Osteocyte (in vitro differentiated cells): Measurements from ENCODE around the gene CPLX1. TPM values are rescaled to one million over a fixed set of nuclear protein-coding genes. Genes with fewer than 3 reads are reported as not detected.

Experiments used
- DNase-seq: peaks from one replicate; pipeline ENCODE4 v3.0.0; 2021; ENCODE audit warnings: mixed read lengths; ENCODE audit not compliant: unreplicated experiment; ENCODE audit errors: extremely low spot score
- H3K27ac Mint-ChIP-seq: one replicate; pipeline ENCODE4 v1.8.0; 2021; ENCODE audit warnings: mild to moderate bottlenecking, mixed read lengths; ENCODE audit not compliant: unreplicated experiment
- H3K27me3 Mint-ChIP-seq: one replicate; pipeline ENCODE4 v1.8.0; 2021; ENCODE audit warnings: mixed read lengths; ENCODE audit not compliant: unreplicated experiment
- H3K36me3 Mint-ChIP-seq: one replicate; pipeline ENCODE4 v1.8.0; 2021; ENCODE audit warnings: mixed read lengths; ENCODE audit not compliant: unreplicated experiment
- H3K4me1 Mint-ChIP-seq: one replicate; pipeline ENCODE4 v1.8.0; 2021; ENCODE audit warnings: mixed read lengths; ENCODE audit not compliant: unreplicated experiment
- H3K4me3 Mint-ChIP-seq: one replicate; pipeline ENCODE4 v1.8.0; 2021; ENCODE audit warnings: mild to moderate bottlenecking, moderate library complexity, mixed read lengths; ENCODE audit not compliant: unreplicated experiment
- H3K9me3 Mint-ChIP-seq: one replicate; pipeline ENCODE4 v1.8.0; 2021; ENCODE audit warnings: mixed read lengths; ENCODE audit not compliant: unreplicated experiment
- total RNA-seq: library from RNA; stranded (reverse); gene quantifications from 2 replicates; pipeline ENCODE4 v1.2.1, GENCODE V29; 2021
- TF ChIP-seq, protein P1 (sequence below): fragments of 200-600 bp; sonication (generic); IDR thresholded peaks from 2 replicates; pipeline ENCODE4 v1.5.0; 2021; ENCODE audit warnings: antibody characterized with exemption, mild to moderate bottlenecking, moderate library complexity

The CPLX1 gene
- total RNA-seq, 1 donor from 2014 or later, result not detected

DNA sequence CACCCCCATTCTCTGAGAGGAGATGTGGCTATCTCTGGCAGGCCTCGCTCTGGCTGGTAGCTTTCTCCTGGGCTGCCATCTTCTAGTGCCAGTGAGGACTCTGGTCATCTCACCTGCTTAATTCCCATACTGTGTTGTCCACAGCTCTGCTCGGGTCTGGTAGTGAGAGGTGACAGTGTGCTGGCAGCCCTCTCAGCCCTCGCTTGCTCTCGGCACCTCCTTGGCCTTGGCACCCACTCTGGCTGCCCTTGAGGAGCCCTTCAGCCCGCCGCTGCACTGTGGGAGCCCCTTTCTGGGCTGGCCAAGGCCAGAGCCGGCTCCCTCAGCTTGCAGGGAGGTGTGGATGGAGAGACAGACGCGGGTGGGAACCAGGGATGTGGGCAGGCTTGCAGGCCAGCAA lies 52.7 kb downstream of the CPLX1 start:
- no peaks in the 10 kb centered on the region for H3K27me3 Mint-ChIP-seq
- no peak overlapping the region for H3K27ac Mint-ChIP-seq
- H3K4me3 Mint-ChIP-seq, result no peak overlapping the region
- peaks cover 27% of the 10 kb centered on the region for H3K4me1 Mint-ChIP-seq
- peaks cover 39% of the 10 kb centered on the region for H3K36me3 Mint-ChIP-seq
- TF ChIP-seq, protein P1, sequence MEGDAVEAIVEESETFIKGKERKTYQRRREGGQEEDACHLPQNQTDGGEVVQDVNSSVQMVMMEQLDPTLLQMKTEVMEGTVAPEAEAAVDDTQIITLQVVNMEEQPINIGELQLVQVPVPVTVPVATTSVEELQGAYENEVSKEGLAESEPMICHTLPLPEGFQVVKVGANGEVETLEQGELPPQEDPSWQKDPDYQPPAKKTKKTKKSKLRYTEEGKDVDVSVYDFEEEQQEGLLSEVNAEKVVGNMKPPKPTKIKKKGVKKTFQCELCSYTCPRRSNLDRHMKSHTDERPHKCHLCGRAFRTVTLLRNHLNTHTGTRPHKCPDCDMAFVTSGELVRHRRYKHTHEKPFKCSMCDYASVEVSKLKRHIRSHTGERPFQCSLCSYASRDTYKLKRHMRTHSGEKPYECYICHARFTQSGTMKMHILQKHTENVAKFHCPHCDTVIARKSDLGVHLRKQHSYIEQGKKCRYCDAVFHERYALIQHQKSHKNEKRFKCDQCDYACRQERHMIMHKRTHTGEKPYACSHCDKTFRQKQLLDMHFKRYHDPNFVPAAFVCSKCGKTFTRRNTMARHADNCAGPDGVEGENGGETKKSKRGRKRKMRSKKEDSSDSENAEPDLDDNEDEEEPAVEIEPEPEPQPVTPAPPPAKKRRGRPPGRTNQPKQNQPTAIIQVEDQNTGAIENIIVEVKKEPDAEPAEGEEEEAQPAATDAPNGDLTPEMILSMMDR, result no peak
- H3K9me3 Mint-ChIP-seq, result no peaks in the 10 kb centered on the region
- DNase-seq, result no peak

DNA sequence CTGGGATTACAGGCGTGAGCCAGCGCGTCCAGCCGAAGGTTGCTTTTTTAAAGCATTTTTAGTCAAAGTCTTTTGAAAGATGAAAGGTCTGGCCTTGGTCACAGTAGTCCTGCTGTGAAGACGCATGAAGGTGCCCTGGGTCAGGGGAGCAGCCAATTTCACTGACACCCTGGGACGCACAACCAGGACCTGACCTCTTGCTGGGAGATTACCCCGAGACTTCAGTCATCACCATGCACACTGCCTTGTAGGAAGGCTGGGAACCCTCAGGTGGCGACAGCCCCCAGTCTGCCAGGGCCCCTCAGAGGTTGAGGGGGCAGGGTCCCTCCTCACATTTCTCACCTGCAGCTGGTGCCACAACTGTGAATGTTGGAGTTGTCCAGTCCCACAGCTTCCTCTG lies 53.2 kb downstream of the CPLX1 start:
- DNase-seq, result no peak
- H3K9me3 Mint-ChIP-seq, result no peaks in the 10 kb centered on the region
- peaks cover 38% of the 10 kb centered on the region for H3K36me3 Mint-ChIP-seq
- H3K27ac Mint-ChIP-seq, result no peak overlapping the region
- H3K4me1 Mint-ChIP-seq, result peaks cover 22% of the 10 kb centered on the region
- no peak overlapping the region for H3K4me3 Mint-ChIP-seq
- no peaks in the 10 kb centered on the region for H3K27me3 Mint-ChIP-seq
- TF ChIP-seq, protein P1, result no peak

DNA sequence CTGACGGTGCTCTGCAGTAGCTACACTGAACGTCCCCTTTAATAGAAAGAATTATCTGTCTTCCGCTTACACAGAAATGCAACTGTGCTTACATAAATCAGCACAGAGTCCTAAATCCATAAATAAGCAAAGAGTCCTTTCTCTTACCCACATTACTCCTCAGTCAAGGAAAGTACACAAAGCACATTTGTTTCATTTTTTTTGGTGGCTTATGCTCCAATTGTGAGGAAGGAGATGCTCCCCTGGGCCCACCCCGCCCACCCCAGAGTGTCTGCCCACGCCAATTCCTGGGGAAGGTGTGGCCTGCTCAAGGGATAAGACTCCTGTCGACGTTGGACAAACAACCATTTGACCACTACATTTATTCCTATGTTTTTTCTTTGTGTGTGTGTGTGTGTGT lies 53.8 kb downstream of the CPLX1 start:
- no peaks in the 10 kb centered on the region for H3K27me3 Mint-ChIP-seq
- no peaks in the 10 kb centered on the region for H3K9me3 Mint-ChIP-seq
- TF ChIP-seq, protein P1, result no peak
- H3K4me3 Mint-ChIP-seq, result no peak overlapping the region
- no peak for DNase-seq
- peaks cover 20% of the 10 kb centered on the region for H3K4me1 Mint-ChIP-seq
- peak overlapping the region; percentile 34 for H3K27ac Mint-ChIP-seq
- H3K36me3 Mint-ChIP-seq, result peaks cover 37% of the 10 kb centered on the region

DNA sequence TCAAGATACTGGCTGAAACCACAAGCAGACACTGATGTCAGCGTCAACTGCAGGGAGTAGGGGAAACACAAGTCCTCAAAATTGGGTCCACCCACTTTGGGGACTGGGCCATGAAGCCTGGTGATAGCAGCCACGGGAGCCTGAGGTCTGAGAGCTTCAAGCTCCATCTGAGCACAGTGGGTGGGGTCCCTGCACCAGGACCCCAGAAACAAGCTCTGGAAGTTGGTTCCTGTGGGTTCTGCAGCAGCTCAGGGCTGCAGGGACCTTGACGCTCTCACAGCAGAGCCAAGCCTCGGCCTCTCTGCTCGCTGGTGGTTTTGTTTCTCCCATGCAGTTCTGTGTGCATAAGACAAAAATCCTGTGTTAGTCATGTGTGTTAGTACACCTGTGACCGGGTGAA lies 54.5 kb downstream of the CPLX1 start:
- peaks cover 22% of the 10 kb centered on the region for H3K4me1 Mint-ChIP-seq
- DNase-seq, result no peak
- TF ChIP-seq, protein P1, result no peak
- H3K27me3 Mint-ChIP-seq, result no peaks in the 10 kb centered on the region
- peaks cover 38% of the 10 kb centered on the region for H3K36me3 Mint-ChIP-seq
- H3K4me3 Mint-ChIP-seq, result no peak overlapping the region
- no peaks in the 10 kb centered on the region for H3K9me3 Mint-ChIP-seq
- peak overlapping the region; percentile 34 for H3K27ac Mint-ChIP-seq

DNA sequence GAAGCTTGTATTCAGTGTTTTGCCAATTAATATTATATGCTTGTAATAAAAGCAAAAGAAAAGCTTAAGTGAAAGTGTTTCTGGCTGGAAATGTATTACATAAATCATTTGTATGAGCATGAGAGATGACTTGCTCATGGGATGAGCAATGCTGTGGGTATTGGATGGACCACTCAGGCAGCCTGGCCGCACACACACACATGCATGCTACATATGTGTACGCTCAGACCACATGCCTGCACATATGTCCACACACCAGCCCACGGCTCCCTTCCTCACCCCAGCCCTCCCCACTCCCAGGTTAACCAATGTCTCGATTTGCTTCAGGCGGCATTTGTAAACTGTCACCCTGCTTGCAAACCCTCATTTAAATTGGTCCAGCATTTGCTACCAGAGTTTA lies 55.9 kb downstream of the CPLX1 start:
- Mint-ChIP-seq H3K27me3 (no peaks in the 10 kb centered on the region), H3K36me3 (peaks cover 39% of the 10 kb centered on the region), H3K4me1 (peaks cover 27% of the 10 kb centered on the region), H3K9me3 (no peaks in the 10 kb centered on the region), H3K27ac (no peak overlapping the region), H3K4me3 (no peak overlapping the region)
- TF ChIP-seq, protein P1, result no peak
- no peak for DNase-seq
